Amygdala (tissue), 56 donors: ENCODE results near the gene CHD1.

Experiments used
- DNase-seq, 56 donors: peaks; one replicate each; lab custom pipeline; 2025; lab: John Stamatoyannopoulos, UW

CHD1 gene

GRCh38 chr5:98936948-98937715 is 8.3 kb upstream of the CHD1 start:
- no peak for DNase-seq

GRCh38 chr5:98935206-98935605 is 6.4 kb upstream of the CHD1 start:
- DNase-seq: no peak

GRCh38 chr5:98934546-98934945 is 5.7 kb upstream of the CHD1 start:
- no peak for DNase-seq

GRCh38 chr5:98933445-98934072 is 4.8 kb upstream of the CHD1 start:
- no peak for DNase-seq

- DNase-seq: no peak
Measured at GRCh38 chr5:98930972-98931762, 2.4 kb upstream of the CHD1 start.

GRCh38 chr5:98929710-98930298 is 997 bp upstream of the CHD1 start:
- DNase-seq: peak in 1 of 56 donors; percentile 0

- peak in 45 of 56 donors; percentile 5 to 79 (median 53) for DNase-seq
Measured at GRCh38 chr5:98927989-98928872, 576 bp downstream of the CHD1 start.

- DNase-seq: peak in 21 of 56 donors; percentile 0 to 48 (median 7)
Measured at GRCh38 chr5:98927242-98927988, 1.4 kb downstream of the CHD1 start.

- no peak for DNase-seq
Measured at GRCh38 chr5:98923966-98924365, 4.8 kb downstream of the CHD1 start.

GRCh38 chr5:98921947-98922505 is 6.8 kb downstream of the CHD1 start:
- no peak for DNase-seq

- no peak for DNase-seq
Measured at GRCh38 chr5:98917433-98917832, 11.4 kb downstream of the CHD1 start.

- no peak for DNase-seq
Measured at GRCh38 chr5:98916540-98916939, 12.3 kb downstream of the CHD1 start.

GRCh38 chr5:98913911-98914310 is 14.9 kb downstream of the CHD1 start:
- no peak for DNase-seq

- no peak for DNase-seq
Measured at GRCh38 chr5:98911280-98912040, 17.3 kb downstream of the CHD1 start.

GRCh38 chr5:98909363-98909762 is 19.4 kb downstream of the CHD1 start:
- no peak for DNase-seq

- DNase-seq: no peak
Measured at GRCh38 chr5:98907951-98908350, 20.9 kb downstream of the CHD1 start.

GRCh38 chr5:98906756-98907355 is 22.0 kb downstream of the CHD1 start:
- no peak for DNase-seq
